ES-I3 (cell line): ENCODE data around the gene C3orf22.

Source experiments
- H3K36me3 ChIP-seq: 2 replicates; pipeline ENCODE4 v1.6.1; 2013; ENCODE audit warnings: mild to moderate bottlenecking, low read length, control low read depth, moderate library complexity; ENCODE audit not compliant: insufficient read depth
- H3K4me1 ChIP-seq: 2 replicates; pipeline ENCODE4 v1.6.1; 2013; ENCODE audit warnings: mild to moderate bottlenecking, control low read depth, low read length; ENCODE audit not compliant: insufficient read depth
- H3K9ac ChIP-seq: 2 replicates; pipeline ENCODE4 v1.6.1; 2013; ENCODE audit warnings: low read depth, mild to moderate bottlenecking, low read length, moderate library complexity
- H3K9me3 ChIP-seq: 2 replicates; pipeline ENCODE4 v1.6.1; 2013; ENCODE audit warnings: mild to moderate bottlenecking, low read length, moderate library complexity; ENCODE audit not compliant: control insufficient read depth, insufficient read depth

Gene C3orf22

DNA sequence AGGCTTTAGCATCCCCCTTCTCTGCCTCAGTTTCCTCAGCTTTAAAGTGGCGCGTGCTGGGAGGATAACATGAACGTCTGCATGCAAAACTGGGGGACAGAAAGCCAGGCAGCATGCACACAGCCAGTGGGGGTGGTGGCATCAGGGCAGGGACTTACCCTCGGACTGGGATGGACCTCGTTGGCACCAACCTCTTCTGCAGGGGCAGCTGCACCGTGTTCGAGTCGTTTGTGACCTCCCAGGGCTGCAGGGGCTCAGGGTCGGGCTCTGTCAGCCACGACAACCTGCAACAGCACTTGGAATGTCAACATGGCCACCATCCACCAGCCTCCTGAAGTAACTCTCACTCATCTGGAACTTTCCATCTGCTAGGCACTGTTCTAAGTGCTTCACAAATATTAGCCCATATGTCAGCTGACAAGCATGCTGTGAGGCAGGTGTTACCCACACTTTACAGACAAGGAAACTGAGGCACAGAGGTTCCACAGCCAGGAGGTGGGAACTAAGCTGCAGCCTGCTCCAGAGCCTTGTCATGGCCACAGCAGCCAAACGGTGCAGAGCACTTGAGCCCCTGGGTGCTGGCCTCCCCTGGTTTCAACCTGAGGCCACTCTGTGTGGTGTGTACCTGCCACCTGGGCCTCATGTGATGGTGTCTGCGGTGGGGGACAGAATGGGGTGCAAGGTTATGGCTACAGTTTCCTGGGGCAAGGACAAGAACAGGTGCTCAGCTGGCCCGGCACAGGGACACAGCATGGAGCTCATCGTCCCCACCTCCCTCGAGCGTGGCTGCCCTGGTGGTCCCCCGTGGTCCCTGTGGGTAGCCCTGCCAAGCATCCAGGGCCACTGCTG lies 6.7 kb downstream of the C3orf22 start:
- H3K9me3 ChIP-seq, result no peaks in the 10 kb centered on the region

GRCh38 chr3:126551121-126551838 lies 7.5 kb downstream of the C3orf22 start:
- H3K4me1 ChIP-seq, result peaks cover 21% of the 10 kb centered on the region
- H3K9me3 ChIP-seq, result no peaks in the 10 kb centered on the region
- H3K9ac ChIP-seq, result no peak overlapping the region
- H3K36me3 ChIP-seq, result no peaks in the 10 kb centered on the region

More for the DNA sequence above, 6.7 kb downstream of the C3orf22 start:
- H3K36me3 ChIP-seq, result no peaks in the 10 kb centered on the region
- H3K9ac ChIP-seq, result no peak overlapping the region
- H3K4me1 ChIP-seq, result peaks cover 21% of the 10 kb centered on the region

GRCh38 chr3:126550488-126551051 lies 8.2 kb downstream of the C3orf22 start:
- no peaks in the 10 kb centered on the region for H3K9me3 ChIP-seq
- H3K4me1 ChIP-seq, result peaks cover 21% of the 10 kb centered on the region
- H3K36me3 ChIP-seq, result no peaks in the 10 kb centered on the region
- no peak overlapping the region for H3K9ac ChIP-seq

GRCh38 chr3:126549861-126550487 lies 8.8 kb downstream of the C3orf22 start:
- Histone ChIP-seq H3K9me3 (no peaks in the 10 kb centered on the region), H3K9ac (no peak overlapping the region), H3K4me1 (peaks cover 24% of the 10 kb centered on the region), H3K36me3 (no peaks in the 10 kb centered on the region)

DNA sequence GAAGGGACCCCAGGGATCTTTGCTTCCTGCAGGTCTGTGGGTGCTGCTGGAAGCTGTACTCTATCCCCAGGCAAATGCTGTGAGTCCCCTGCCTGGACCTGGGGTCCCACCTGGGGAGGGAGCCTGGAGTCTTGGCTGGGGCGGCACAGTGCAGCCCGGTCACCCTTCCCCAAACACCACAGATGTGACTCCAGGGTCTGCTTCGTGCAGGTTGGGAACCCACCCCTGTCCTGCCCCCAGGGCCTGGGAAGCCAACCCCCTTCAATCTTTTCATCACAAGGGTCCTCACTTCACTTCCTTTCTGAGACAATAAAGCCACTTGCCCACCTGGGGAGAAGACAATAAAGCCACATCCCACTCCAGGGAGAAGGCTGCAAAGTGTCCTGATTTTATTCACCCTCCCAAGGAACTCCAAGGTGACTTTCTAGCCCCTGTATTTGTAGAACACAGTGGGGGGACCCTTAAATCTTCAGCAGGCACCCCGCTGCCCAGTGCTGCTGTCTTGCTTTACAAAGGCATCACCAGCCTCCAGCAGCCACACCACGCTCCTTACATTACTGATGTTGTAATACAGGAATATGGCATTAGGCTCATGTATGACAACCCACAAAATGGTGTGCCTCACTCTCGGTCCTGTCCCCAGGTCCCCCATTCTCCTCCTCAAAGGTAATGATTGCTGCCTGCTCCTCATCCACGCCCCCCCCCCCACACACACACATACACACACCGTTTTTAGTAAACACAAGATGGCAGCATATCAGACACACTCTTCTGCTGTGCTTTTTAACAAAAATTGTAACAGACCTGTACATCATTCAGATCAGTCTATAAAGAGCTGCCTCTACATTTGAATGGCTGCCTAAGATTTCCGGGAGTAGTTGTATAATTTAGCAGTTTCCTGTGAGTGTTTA lies 9.9 kb downstream of the C3orf22 start:
- Histone ChIP-seq H3K36me3 (no peaks in the 10 kb centered on the region), H3K4me1 (peaks cover 24% of the 10 kb centered on the region), H3K9ac (no peak overlapping the region), H3K9me3 (no peaks in the 10 kb centered on the region)

DNA sequence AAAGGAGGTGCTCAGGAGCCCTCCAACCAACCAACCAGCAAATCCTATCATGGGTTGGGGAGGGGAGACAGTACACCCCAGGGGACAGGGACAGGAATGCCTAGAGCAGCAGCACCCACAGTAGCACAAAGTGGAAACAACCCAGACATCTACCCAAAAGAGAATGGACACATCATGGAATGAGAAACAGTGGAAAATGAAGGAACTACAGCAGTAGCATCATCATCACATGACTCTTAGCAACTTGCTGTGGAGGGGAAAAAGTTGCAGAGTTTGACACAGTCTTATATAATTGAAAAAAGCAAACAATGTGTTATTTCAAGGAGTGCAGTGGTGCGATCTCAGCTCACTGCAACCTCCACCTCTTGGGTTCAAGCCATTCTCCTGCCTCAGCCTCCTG lies 11.0 kb downstream of the C3orf22 start:
- H3K4me1 ChIP-seq, result peaks cover 24% of the 10 kb centered on the region
- H3K9me3 ChIP-seq, result no peaks in the 10 kb centered on the region
- no peaks in the 10 kb centered on the region for H3K36me3 ChIP-seq
- H3K9ac ChIP-seq, result no peak overlapping the region

GRCh38 chr3:126546549-126547239 lies 12.0 kb downstream of the C3orf22 start:
- Histone ChIP-seq H3K4me1 (peaks cover 24% of the 10 kb centered on the region), H3K9me3 (no peaks in the 10 kb centered on the region), H3K36me3 (no peaks in the 10 kb centered on the region), H3K9ac (no peak overlapping the region)

- Histone ChIP-seq H3K4me1 (peaks cover 24% of the 10 kb centered on the region), H3K9ac (no peak overlapping the region), H3K9me3 (no peaks in the 10 kb centered on the region), H3K36me3 (no peaks in the 10 kb centered on the region)
Measured at GRCh38 chr3:126546013-126546412, 12.7 kb downstream of the C3orf22 start.

DNA sequence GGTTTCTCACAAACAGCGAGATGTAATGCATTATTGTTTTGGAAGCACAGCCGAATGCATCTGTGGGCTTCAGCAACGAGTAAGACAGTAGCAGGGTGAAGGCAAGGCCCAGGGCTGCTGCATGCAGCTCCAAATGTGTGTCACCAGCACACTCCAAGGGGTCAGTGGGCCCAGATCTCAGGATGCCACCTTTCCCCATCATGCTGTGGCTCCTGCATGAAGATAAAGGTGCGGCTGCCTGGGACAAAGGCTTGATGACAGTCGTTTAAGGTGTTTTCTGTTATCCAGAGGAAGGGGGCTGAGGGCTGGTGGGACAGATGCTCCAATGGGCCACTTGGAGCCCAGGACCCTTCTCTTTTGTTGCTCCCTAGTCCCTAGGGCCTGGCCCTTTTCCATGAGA lies 13.2 kb downstream of the C3orf22 start:
- no peak overlapping the region for H3K9ac ChIP-seq

DNA sequence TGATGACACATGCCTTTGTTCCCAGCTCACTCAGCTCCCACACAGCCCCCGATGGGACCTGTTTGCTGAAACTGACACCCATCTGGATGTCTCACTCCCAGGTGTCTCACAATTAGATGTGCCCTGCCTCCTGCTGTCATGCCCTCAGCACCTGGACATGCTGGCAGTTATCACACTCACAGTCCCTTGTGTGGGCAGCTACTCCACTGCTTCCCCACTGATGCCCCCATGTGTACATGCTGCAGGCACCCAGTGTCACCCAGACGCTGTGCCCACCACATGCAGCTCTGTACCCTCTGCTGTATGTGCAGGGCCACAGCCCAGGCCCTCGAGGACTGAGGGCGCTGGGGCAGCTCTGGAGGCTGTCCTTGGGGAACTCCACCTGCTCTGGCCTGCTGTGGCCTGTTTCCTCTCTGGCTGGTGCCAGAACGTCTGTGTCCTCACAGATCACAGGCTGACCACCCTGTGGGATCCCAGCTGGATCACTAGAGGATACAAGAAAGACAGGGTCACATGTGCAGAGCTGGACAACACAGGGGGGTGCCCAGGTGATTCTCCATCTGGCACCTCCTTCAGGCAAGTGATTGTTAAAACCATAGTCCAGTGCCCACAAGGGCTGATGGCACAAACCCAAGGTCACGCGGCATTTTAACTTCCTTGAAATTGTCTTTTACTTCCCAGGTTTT lies 14.0 kb downstream of the C3orf22 start:
- Histone ChIP-seq H3K36me3 (no peaks in the 10 kb centered on the region), H3K9me3 (no peaks in the 10 kb centered on the region), H3K9ac (no peak overlapping the region), H3K4me1 (peaks cover 20% of the 10 kb centered on the region)

More for the DNA sequence above, 13.2 kb downstream of the C3orf22 start:
- Histone ChIP-seq H3K9me3 (no peaks in the 10 kb centered on the region), H3K36me3 (no peaks in the 10 kb centered on the region), H3K4me1 (peaks cover 24% of the 10 kb centered on the region)

DNA sequence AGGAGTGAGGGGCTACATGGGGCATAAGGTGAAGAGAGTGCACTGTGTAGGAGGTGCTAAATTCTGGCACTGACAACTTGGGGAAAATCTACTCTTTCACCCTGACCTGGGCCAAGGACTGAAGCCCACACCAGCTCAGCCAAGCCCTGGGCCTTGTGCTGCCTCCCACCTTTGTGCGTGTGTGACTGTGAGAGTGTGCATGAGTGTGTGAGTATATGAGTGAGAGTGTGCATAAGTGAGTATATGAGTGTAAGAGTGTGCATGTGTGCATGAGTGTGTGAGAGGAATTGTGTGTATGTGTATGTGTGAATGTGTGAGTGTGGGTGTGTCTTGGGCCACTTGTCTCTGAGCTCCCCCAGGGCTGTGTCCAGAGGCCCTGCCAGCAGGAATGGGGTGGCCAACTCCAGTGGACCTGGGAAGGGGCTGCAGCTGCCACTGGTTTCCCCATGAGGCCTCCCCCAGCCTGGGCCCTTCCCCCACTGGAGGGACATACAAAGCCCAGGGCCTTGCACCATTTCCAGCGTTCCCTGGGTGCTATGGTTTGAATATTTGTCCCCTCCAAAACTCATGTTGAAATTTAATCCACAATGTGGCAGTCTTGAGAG lies 15.2 kb downstream of the C3orf22 start:
- H3K4me1 ChIP-seq, result peaks cover 8% of the 10 kb centered on the region

GRCh38 chr3:126542340-126543241 lies 16.1 kb downstream of the C3orf22 start:
- H3K9me3 ChIP-seq, result no peaks in the 10 kb centered on the region
- 0 out of 2 replicates have a peak, but pooled peaks cover 4% of the 10 kb centered on the region for H3K4me1 ChIP-seq
- H3K9ac ChIP-seq, result no peak overlapping the region
- no peaks in the 10 kb centered on the region for H3K36me3 ChIP-seq

More for the DNA sequence above, 15.2 kb downstream of the C3orf22 start:
- H3K9me3 ChIP-seq, result no peaks in the 10 kb centered on the region
- H3K9ac ChIP-seq, result no peak overlapping the region
- no peaks in the 10 kb centered on the region for H3K36me3 ChIP-seq
